Mesodermal cell (in vitro differentiated cells): ENCODE data around the gene SLC14A1. TPM values are rescaled to one million over a fixed set of nuclear protein-coding genes. Genes with fewer than 3 reads are reported as not detected.

Experiments used
- H3K27ac ChIP-seq: 2 replicates; pipeline ENCODE4 v1.7.0; 2013; ENCODE audit warnings: mild to moderate bottlenecking, low read depth, low read length, moderate library complexity; ENCODE audit not compliant: severe bottlenecking
- H3K36me3 ChIP-seq: 2 replicates; pipeline ENCODE4 v1.7.1; 2013; ENCODE audit warnings: mild to moderate bottlenecking, low read length, moderate library complexity; ENCODE audit not compliant: control insufficient read depth, insufficient read depth
- H3K4me1 ChIP-seq: one replicate; pipeline ENCODE4 v1.7.1; 2013; ENCODE audit warnings: mild to moderate bottlenecking, low read length; ENCODE audit not compliant: insufficient read depth, control insufficient read depth, poor library complexity, severe bottlenecking
- H3K4me3 ChIP-seq: 2 replicates; pipeline ENCODE4 v1.7.0; 2013; ENCODE audit warnings: low read length, control low read depth, mild to moderate bottlenecking; ENCODE audit not compliant: insufficient read depth, poor library complexity, severe bottlenecking; ENCODE audit errors: extremely low read depth
- H3K9me3 ChIP-seq: 2 replicates; pipeline ENCODE4 v1.7.1; 2013; ENCODE audit warnings: mild to moderate bottlenecking, low read length, moderate library complexity; ENCODE audit not compliant: control insufficient read depth
- WGBS, 2 experiments: methylation state at CpG; one replicate each; pipeline ENCODE4 v1.1.5; 2013; ENCODE audit warnings: missing lambda C conversion rate in 2 of 2; ENCODE audit not compliant: insufficient coverage in 2 of 2; 5-methylcytosine and 5-hydroxymethylcytosine counted together
- polyA plus RNA-seq, 2 experiments: library from polyadenylated mRNA; stranded (reverse); fragments of 50-300 nt; gene quantifications; one replicate each; pipeline ENCODE4 v1.2.3, GENCODE V29; 2013

The SLC14A1 gene
- polyA plus RNA-seq (2013, experiment 1 of 2) = 0.96 TPM
- polyA plus RNA-seq (2013, experiment 2 of 2) = 0.05 TPM

GRCh38 chr18:45723567-45724355 lies at the start of gene SLC14A1:
TSS of gene SLC14A1 (plus strand) at chr18:45724181. CDS start at chr18:45730321, 6,140 bp downstream.
- Histone ChIP-seq H3K27ac (no peak within 1 kb of the TSS), H3K4me1 (no peaks in the 10 kb centered on the region), H3K36me3 (no peaks in the 10 kb centered on the region), H3K4me3 (no peak within 1 kb of the TSS), H3K9me3 (no peaks in the 10 kb centered on the region)
- 44 to 71% methylated on average over 2 to 4 of the region's 6 CpGs for WGBS, 2 experiments

GRCh38 chr18:45677276-45677807 lies 46.6 kb upstream of the SLC14A1 start:
- Histone ChIP-seq H3K36me3 (no peaks in the 10 kb centered on the region), H3K9me3 (no peaks in the 10 kb centered on the region), H3K4me3 (no peak overlapping the region), H3K27ac (no peak overlapping the region), H3K4me1 (no peaks in the 10 kb centered on the region)
- WGBS, 2 experiments = 100% methylated on average over 2 of the region's 4 CpGs; no CpG with 5 or more reads in 1 of the 2 experiments

- H3K4me1 ChIP-seq = no peaks in the 10 kb centered on the region
- no peaks in the 10 kb centered on the region for H3K9me3 ChIP-seq
- no peaks in the 10 kb centered on the region for H3K36me3 ChIP-seq
- no peak overlapping the region for H3K27ac ChIP-seq
- 100% methylated on average over 1 of the region's 4 CpGs for WGBS, 2 experiments
- no peak overlapping the region for H3K4me3 ChIP-seq
Observed at GRCh38 chr18:45678441-45678840, 45.5 kb upstream of the SLC14A1 start.

GRCh38 chr18:45678850-45679249 lies 45.1 kb upstream of the SLC14A1 start:
- Histone ChIP-seq H3K9me3 (no peaks in the 10 kb centered on the region), H3K4me1 (no peaks in the 10 kb centered on the region), H3K27ac (no peak overlapping the region), H3K4me3 (no peak overlapping the region), H3K36me3 (no peaks in the 10 kb centered on the region)
- 83% methylated on average over 1 of the region's 1 CpG for WGBS, 2 experiments

- Histone ChIP-seq H3K9me3 (no peaks in the 10 kb centered on the region), H3K27ac (no peak overlapping the region), H3K36me3 (no peaks in the 10 kb centered on the region), H3K4me3 (no peak overlapping the region), H3K4me1 (no peaks in the 10 kb centered on the region)
- WGBS, 2 experiments = 87 to 88% methylated on average over 2 to 3 of the region's 6 CpGs
Observed at GRCh38 chr18:45680066-45680690, 43.8 kb upstream of the SLC14A1 start.

GRCh38 chr18:45682181-45682580 lies 41.8 kb upstream of the SLC14A1 start:
- WGBS, 2 experiments = 86 to 100% methylated on average over 6 to 8 of the region's 8 CpGs
- Histone ChIP-seq H3K27ac (no peak overlapping the region), H3K4me3 (no peak overlapping the region), H3K4me1 (no peaks in the 10 kb centered on the region), H3K36me3 (no peaks in the 10 kb centered on the region), H3K9me3 (no peaks in the 10 kb centered on the region)

- H3K9me3 ChIP-seq = no peaks in the 10 kb centered on the region
- H3K36me3 ChIP-seq = no peaks in the 10 kb centered on the region
- no peak overlapping the region for H3K27ac ChIP-seq
- H3K4me3 ChIP-seq = no peak overlapping the region
- WGBS, 2 experiments = 90 to 94% methylated on average over 3 to 4 of the region's 5 CpGs
- no peaks in the 10 kb centered on the region for H3K4me1 ChIP-seq
Observed at GRCh38 chr18:45684341-45685115, 39.5 kb upstream of the SLC14A1 start.

- Histone ChIP-seq H3K27ac (no peak overlapping the region), H3K4me1 (no peaks in the 10 kb centered on the region), H3K36me3 (no peaks in the 10 kb centered on the region), H3K9me3 (no peaks in the 10 kb centered on the region), H3K4me3 (no peak overlapping the region)
- 86 to 95% methylated on average over 5 to 7 of the region's 7 CpGs for WGBS, 2 experiments
Observed at GRCh38 chr18:45686891-45687611, 36.9 kb upstream of the SLC14A1 start.

GRCh38 chr18:45687621-45688020 lies 36.4 kb upstream of the SLC14A1 start:
- no peak overlapping the region for H3K4me3 ChIP-seq
- 87 to 89% methylated on average over 5 of the region's 6 CpGs for WGBS, 2 experiments
- H3K4me1 ChIP-seq = no peaks in the 10 kb centered on the region
- no peaks in the 10 kb centered on the region for H3K9me3 ChIP-seq
- no peak overlapping the region for H3K27ac ChIP-seq
- H3K36me3 ChIP-seq = no peaks in the 10 kb centered on the region

GRCh38 chr18:45688113-45688512 lies 35.9 kb upstream of the SLC14A1 start:
- Histone ChIP-seq H3K4me3 (no peak overlapping the region), H3K9me3 (no peaks in the 10 kb centered on the region), H3K36me3 (no peaks in the 10 kb centered on the region), H3K4me1 (no peaks in the 10 kb centered on the region), H3K27ac (no peak overlapping the region)
- 96 to 100% methylated on average over 3 to 4 of the region's 4 CpGs for WGBS, 2 experiments
